ENCODE results near the gene C6orf58. TPM values are rescaled to one million over a fixed set of nuclear protein-coding genes. Genes with fewer than 3 reads are reported as not detected.

Gene C6orf58
- total RNA-seq, 1 experiment from 2014 or later: not detected

GRCh38 chr6:127637830-127638409 is 60.9 kb downstream of the C6orf58 start:
- H3K4me3 Mint-ChIP-seq: no peak overlapping the region
- TF ChIP-seq NR3C1 (CRISPR knock-in tag; conservative IDR thresholded peaks at IDR 0.05; ENCODE audit: low read depth) (no peak), TEAD4 (CRISPR knock-in tag; IDR thresholded peaks at IDR 0.05) (no peak), ZNF138 (CRISPR knock-in tag; conservative IDR thresholded peaks at IDR 0.05) (no peak), GABPB1 (CRISPR knock-in tag; IDR thresholded peaks at IDR 0.05) (no peak), CDX4 (CRISPR knock-in tag; IDR thresholded peaks at IDR 0.05; ENCODE audit: borderline replicate concordance) (no peak), ZNF317 (CRISPR knock-in tag; IDR thresholded peaks at IDR 0.05; ENCODE audit: borderline replicate concordance, low read depth) (no peak)
- H3K36me3 Mint-ChIP-seq: no peaks in the 10 kb centered on the region
- ATAC-seq (no peak), DNase-seq (ENCODE audit: low spot score) (no peak)
- no peaks in the 10 kb centered on the region for H3K4me1 Mint-ChIP-seq
- peaks cover 2% of the 10 kb centered on the region; the same call in 1 of the 2 replicates for H3K27me3 Mint-ChIP-seq (ENCODE audit: low read depth)
- H3K27ac Mint-ChIP-seq: no peak overlapping the region
- CTCF ChIA-PET: no interaction called here
- peaks cover 5% of the 10 kb centered on the region for H3K9me3 Mint-ChIP-seq
- POLR2A ChIA-PET: no interaction called here

Other genes starting within 250 kb of the C6orf58 start
- gene ECHDC1, start 233.6 kb upstream of the C6orf58 start, total RNA-seq (2021): 43.1 to 60.0 TPM (median 44.3 TPM) in 3 replicates
- 7.5 to 12.2 TPM (median 9.1 TPM) in 3 replicates for gene KIAA0408, start 117.8 kb upstream of the C6orf58 start, total RNA-seq (2021)